Stimulated activated CD8-positive, alpha-beta memory T cell treated with anti-CD3 and anti-CD28 coated beads, Interleukin-7, amount 100 ng/mL, for 24 hours (primary cell): ENCODE measurements around the gene UBE2D3.
"Not testable (repeated sequence)": the region's sequence is repeated elsewhere in the genome, so short reads cannot be mapped to it uniquely, and the experiment has no call there.

Experiments used
- DNase-seq: peaks from one replicate; pipeline ENCODE4 v3.0.0-alpha.2; 2020; ENCODE audit warnings: low read depth

UBE2D3 gene

GRCh38 chr4:102829803-102830202, 2.5 kb upstream of the UBE2D3 start:
- DNase-seq, result no peak

- DNase-seq, result no peak
These were observed 1.1 kb upstream of the UBE2D3 start for GRCh38 chr4:102828497-102828808.

- peak; percentile 95 for DNase-seq
These were observed 534 bp upstream of the UBE2D3 start for GRCh38 chr4:102827674-102828496.

- DNase-seq, result no peak
These were observed 1.1 kb downstream of the UBE2D3 start for GRCh38 chr4:102826105-102826889.

- DNase-seq, result no peak
These were observed 1.9 kb downstream of the UBE2D3 start for GRCh38 chr4:102825261-102826091.

GRCh38 chr4:102824398-102824797, 3.0 kb downstream of the UBE2D3 start:
- no peak for DNase-seq

- no peak for DNase-seq
These were observed 3.5 kb downstream of the UBE2D3 start for GRCh38 chr4:102823897-102824296.

GRCh38 chr4:102823464-102823863, 3.9 kb downstream of the UBE2D3 start:
- no peak for DNase-seq

- DNase-seq, result no peak
These were observed 7.6 kb downstream of the UBE2D3 start for GRCh38 chr4:102819588-102820365.

GRCh38 chr4:102819100-102819499, 8.3 kb downstream of the UBE2D3 start:
- DNase-seq, result not testable (repeated sequence)

- no peak for DNase-seq
These were observed 9.6 kb downstream of the UBE2D3 start for GRCh38 chr4:102817613-102818268.

GRCh38 chr4:102817021-102817605, 10.2 kb downstream of the UBE2D3 start:
- DNase-seq, result no peak

- no peak for DNase-seq
These were observed 11.4 kb downstream of the UBE2D3 start for GRCh38 chr4:102815981-102816380.

GRCh38 chr4:102809691-102810090, 17.7 kb downstream of the UBE2D3 start:
- no peak for DNase-seq

GRCh38 chr4:102809190-102809589, 18.2 kb downstream of the UBE2D3 start:
- DNase-seq, result no peak

GRCh38 chr4:102808009-102808408, 19.3 kb downstream of the UBE2D3 start:
- DNase-seq, result no peak

GRCh38 chr4:102807345-102807744, 20.0 kb downstream of the UBE2D3 start:
- DNase-seq, result no peak

- DNase-seq, result no peak
These were observed 27.5 kb downstream of the UBE2D3 start for GRCh38 chr4:102799816-102800215.

- DNase-seq, result no peak
These were observed 32.4 kb downstream of the UBE2D3 start for GRCh38 chr4:102794999-102795398.

GRCh38 chr4:102792361-102792936, 34.9 kb downstream of the UBE2D3 start:
- DNase-seq, result no peak
